ENCODE measurements around the gene SRY.
"Not testable (repeated sequence)": the region's sequence is repeated elsewhere in the genome, so short reads cannot be mapped to it uniquely, and the experiment has no call there.

SRY gene

GRCh38 chrY:2787600-2787999 lies at the start of gene SRY:
SRY (minus strand) TSS chrY:2787682; CDS start chrY:2787603, 79 bp downstream.
- DNase-seq, result no peak

DNA sequence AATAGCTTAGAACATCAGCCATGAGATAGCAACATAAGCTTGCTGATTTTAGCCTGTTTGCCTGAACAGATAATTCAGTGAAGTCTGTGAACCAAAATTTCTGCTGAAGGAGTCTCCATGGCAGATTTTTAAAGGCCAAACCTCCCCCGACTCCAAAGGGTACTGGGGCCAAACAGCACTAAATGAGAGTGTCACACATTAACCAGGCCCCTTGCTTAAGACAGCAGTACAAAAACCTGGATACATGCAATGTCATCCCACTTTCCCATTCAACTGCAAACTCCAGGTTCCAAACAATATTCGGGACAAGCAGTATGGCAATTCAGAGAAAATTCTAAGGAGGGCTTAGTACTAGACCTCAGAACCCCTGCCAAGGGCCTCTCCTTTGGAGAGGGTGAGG lies 49.6 kb upstream of the SRY start:
- no peak for DNase-seq

GRCh38 chrY:2835230-2835629 lies 47.7 kb upstream of the SRY start:
- no peak for DNase-seq

GRCh38 chrY:2828497-2828896 lies 41.0 kb upstream of the SRY start:
- no peak for DNase-seq

GRCh38 chrY:2824471-2824870 lies 37.0 kb upstream of the SRY start:
- no peak for DNase-seq

DNA sequence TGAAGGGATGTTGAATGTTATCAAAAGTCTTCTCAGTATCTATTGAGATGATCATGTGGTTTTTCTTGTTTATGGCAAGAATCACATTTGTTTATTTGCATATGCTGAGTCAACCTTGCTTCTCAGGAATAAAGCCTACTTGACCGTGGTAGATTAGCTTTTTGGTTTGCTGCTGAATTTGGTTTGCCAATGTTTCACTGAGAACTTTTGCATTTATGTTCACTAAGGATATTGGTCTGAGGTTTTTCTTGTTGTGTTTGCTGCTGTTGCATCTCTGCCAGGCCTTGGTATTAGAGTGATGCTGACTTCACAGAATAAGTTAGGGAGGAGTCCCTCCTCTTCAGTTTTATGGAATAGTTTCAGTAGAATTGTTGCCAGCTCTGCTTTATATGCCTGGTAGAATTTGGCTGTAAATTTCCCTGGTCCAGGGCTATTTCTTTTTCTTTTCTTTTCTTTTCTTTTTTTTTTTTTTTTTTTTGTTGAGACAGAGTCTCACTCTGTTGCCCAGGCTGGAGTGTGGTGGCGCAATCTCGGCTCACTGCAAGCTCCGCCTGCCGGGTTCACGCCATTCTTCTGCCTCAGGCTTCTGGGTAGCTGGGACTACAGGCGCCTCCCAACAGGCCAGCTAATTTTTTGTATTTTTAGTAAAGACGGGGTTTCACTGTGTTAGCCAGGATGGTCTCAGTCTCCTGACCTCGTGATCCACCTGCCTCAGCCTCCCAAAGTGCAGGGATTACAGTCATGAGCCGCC lies 29.8 kb upstream of the SRY start:
- not testable (repeated sequence) for DNase-seq

- DNase-seq, result no peak
Observed at GRCh38 chrY:2800246-2800645, 12.8 kb upstream of the SRY start.

GRCh38 chrY:2797991-2798390 lies 10.5 kb upstream of the SRY start:
- no peak for DNase-seq

DNA sequence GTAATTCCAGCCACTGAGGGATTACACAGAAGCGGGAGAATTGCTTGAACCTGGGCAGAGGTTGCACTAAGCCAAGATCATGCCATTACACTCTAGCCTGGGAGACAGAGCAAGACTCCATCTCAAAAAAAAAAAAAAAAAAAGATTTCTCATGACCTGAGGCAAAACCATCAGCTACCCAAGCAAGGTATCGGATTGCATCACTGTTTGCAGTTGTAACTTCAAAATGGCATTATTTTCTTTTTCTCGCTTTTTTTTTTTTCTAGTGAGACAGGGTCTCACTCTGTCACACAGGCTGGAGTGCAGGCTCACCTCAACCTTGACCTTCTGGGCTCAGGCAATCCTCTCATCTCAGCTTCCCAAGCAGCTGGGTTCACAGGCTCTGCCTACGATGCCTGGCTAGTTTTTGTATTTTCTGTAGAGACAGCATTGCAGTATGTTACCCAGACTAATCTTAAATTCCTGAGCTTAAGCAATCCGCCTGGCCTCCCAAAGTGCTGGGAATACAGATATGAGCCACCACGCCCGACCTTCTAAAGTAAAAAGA lies 9.6 kb upstream of the SRY start:
- no peak for DNase-seq

DNA sequence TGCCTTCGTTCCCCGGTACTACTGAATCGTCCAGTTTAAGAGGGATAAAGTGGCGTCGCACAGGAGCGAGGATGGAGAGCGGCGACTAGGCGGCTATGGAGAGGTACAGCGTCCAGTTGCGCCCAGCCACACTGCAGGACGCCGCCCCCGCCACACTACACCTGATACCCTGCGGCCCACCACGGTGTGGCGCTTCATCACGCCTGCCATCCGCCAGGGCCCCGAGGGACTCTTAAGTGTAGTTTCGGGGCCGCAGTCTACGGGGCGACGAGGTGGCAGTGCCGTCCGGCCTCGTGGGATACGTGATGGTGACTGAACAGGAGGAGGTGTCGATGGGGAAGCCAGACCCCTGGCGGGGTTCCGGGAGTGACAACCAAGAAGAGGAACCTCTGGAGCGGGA lies 2.3 kb upstream of the SRY start:
- no peak for DNase-seq

- no peak for DNase-seq
Observed at GRCh38 chrY:2786876-2787512, 488 bp downstream of the SRY start.

Measured in SHP77 (cell line).